T-helper 1 cell treated with Interleukin-12 subunit alpha and Interleukin-12 subunit beta and Interleukin-4 antibody, amounts not matched to agents 30 μg/mL and 1 μg/mL, for 36 hours (primary cell): ENCODE data around the gene MYOM1.
"Not testable (repeated sequence)": the region's sequence is repeated elsewhere in the genome, so short reads cannot be mapped to it uniquely, and the experiment has no call there.

Experiments
- H3K27ac Mint-ChIP-seq: one replicate; pipeline ENCODE4 v1.8.0; 2021; ENCODE audit warnings: mild to moderate bottlenecking, mixed read lengths
- H3K27me3 Mint-ChIP-seq: one replicate; pipeline ENCODE4 v1.8.0; 2021; ENCODE audit warnings: low read depth, mixed read lengths
- H3K36me3 Mint-ChIP-seq: one replicate; pipeline ENCODE4 v1.8.0; 2021; ENCODE audit warnings: low read depth, mixed read lengths
- H3K4me1 Mint-ChIP-seq: one replicate; pipeline ENCODE4 v1.8.0; 2021; ENCODE audit warnings: low read depth, mixed read lengths
- H3K4me3 Mint-ChIP-seq: one replicate; pipeline ENCODE4 v1.8.0; 2021; ENCODE audit warnings: mild to moderate bottlenecking, moderate library complexity, mixed read lengths
- H3K9me3 Mint-ChIP-seq: one replicate; pipeline ENCODE4 v1.8.0; 2021; ENCODE audit warnings: mixed read lengths

MYOM1 gene

GRCh38 chr18:3046216-3046808 is 173.5 kb downstream of the MYOM1 start:
- peak overlapping the region; percentile 71 for H3K27ac Mint-ChIP-seq
- peaks cover 17% of the 10 kb centered on the region for H3K4me1 Mint-ChIP-seq
- no peak overlapping the region for H3K4me3 Mint-ChIP-seq
- no peaks in the 10 kb centered on the region for H3K36me3 Mint-ChIP-seq
- no peaks in the 10 kb centered on the region for H3K27me3 Mint-ChIP-seq
- H3K9me3 Mint-ChIP-seq: no peaks in the 10 kb centered on the region

- Mint-ChIP-seq H3K9me3 (no peaks in the 10 kb centered on the region), H3K27ac (no peak overlapping the region), H3K27me3 (no peaks in the 10 kb centered on the region), H3K36me3 (no peaks in the 10 kb centered on the region), H3K4me1 (peaks cover 17% of the 10 kb centered on the region), H3K4me3 (no peak overlapping the region)
Observed at GRCh38 chr18:3044931-3045698, 174.7 kb downstream of the MYOM1 start.

GRCh38 chr18:3042379-3042778 is 177.4 kb downstream of the MYOM1 start:
- H3K36me3 Mint-ChIP-seq: peaks cover 3% of the 10 kb centered on the region
- no peak overlapping the region for H3K4me3 Mint-ChIP-seq
- no peaks in the 10 kb centered on the region for H3K27me3 Mint-ChIP-seq
- no peak overlapping the region for H3K27ac Mint-ChIP-seq
- H3K4me1 Mint-ChIP-seq: peaks cover 26% of the 10 kb centered on the region
- H3K9me3 Mint-ChIP-seq: no peaks in the 10 kb centered on the region

GRCh38 chr18:3041843-3042242 is 177.9 kb downstream of the MYOM1 start:
- no peak overlapping the region for H3K4me3 Mint-ChIP-seq
- no peaks in the 10 kb centered on the region for H3K9me3 Mint-ChIP-seq
- H3K27ac Mint-ChIP-seq: no peak overlapping the region
- peaks cover 3% of the 10 kb centered on the region for H3K36me3 Mint-ChIP-seq
- H3K4me1 Mint-ChIP-seq: peaks cover 25% of the 10 kb centered on the region
- no peaks in the 10 kb centered on the region for H3K27me3 Mint-ChIP-seq

GRCh38 chr18:3040881-3041280 is 178.9 kb downstream of the MYOM1 start:
- H3K27ac Mint-ChIP-seq: no peak overlapping the region
- no peak overlapping the region for H3K4me3 Mint-ChIP-seq
- H3K9me3 Mint-ChIP-seq: no peaks in the 10 kb centered on the region
- no peaks in the 10 kb centered on the region for H3K27me3 Mint-ChIP-seq
- peaks cover 3% of the 10 kb centered on the region for H3K36me3 Mint-ChIP-seq
- peaks cover 16% of the 10 kb centered on the region for H3K4me1 Mint-ChIP-seq

GRCh38 chr18:3040173-3040572 is 179.6 kb downstream of the MYOM1 start:
- Mint-ChIP-seq H3K27ac (peak overlapping the region; percentile 0), H3K27me3 (no peaks in the 10 kb centered on the region)

GRCh38 chr18:3037423-3037915 is 182.3 kb downstream of the MYOM1 start:
- Mint-ChIP-seq H3K27me3 (no peaks in the 10 kb centered on the region), H3K9me3 (no peaks in the 10 kb centered on the region), H3K4me1 (peaks cover 15% of the 10 kb centered on the region), H3K4me3 (no peak overlapping the region), H3K27ac (peak overlapping the region; percentile 85), H3K36me3 (peaks cover 3% of the 10 kb centered on the region)

More at GRCh38 chr18:3040173-3040572, 179.6 kb downstream of the MYOM1 start:
- peaks cover 3% of the 10 kb centered on the region for H3K36me3 Mint-ChIP-seq
- H3K4me1 Mint-ChIP-seq: peaks cover 15% of the 10 kb centered on the region
- no peaks in the 10 kb centered on the region for H3K9me3 Mint-ChIP-seq
- no peak overlapping the region for H3K4me3 Mint-ChIP-seq

- Mint-ChIP-seq H3K27me3 (no peaks in the 10 kb centered on the region), H3K27ac (no peak overlapping the region), H3K4me1 (peaks cover 17% of the 10 kb centered on the region), H3K36me3 (peaks cover 5% of the 10 kb centered on the region), H3K9me3 (no peaks in the 10 kb centered on the region), H3K4me3 (no peak overlapping the region)
Observed at GRCh38 chr18:3036108-3036507, 183.7 kb downstream of the MYOM1 start.

- Mint-ChIP-seq H3K27ac (no peak overlapping the region), H3K27me3 (no peaks in the 10 kb centered on the region), H3K9me3 (no peaks in the 10 kb centered on the region), H3K4me1 (peaks cover 17% of the 10 kb centered on the region), H3K36me3 (peaks cover 5% of the 10 kb centered on the region), H3K4me3 (no peak overlapping the region)
Observed at GRCh38 chr18:3035635-3036034, 184.1 kb downstream of the MYOM1 start.

- Mint-ChIP-seq H3K4me1 (peaks cover 7% of the 10 kb centered on the region), H3K4me3 (no peak overlapping the region), H3K36me3 (peaks cover 2% of the 10 kb centered on the region), H3K9me3 (no peaks in the 10 kb centered on the region), H3K27me3 (no peaks in the 10 kb centered on the region), H3K27ac (no peak overlapping the region)
Observed at GRCh38 chr18:3032721-3033120, 187.0 kb downstream of the MYOM1 start.

- no peak overlapping the region for H3K4me3 Mint-ChIP-seq
- no peaks in the 10 kb centered on the region for H3K27me3 Mint-ChIP-seq
- H3K36me3 Mint-ChIP-seq: peaks cover 2% of the 10 kb centered on the region
- peaks cover 3% of the 10 kb centered on the region for H3K4me1 Mint-ChIP-seq
- no peak overlapping the region for H3K27ac Mint-ChIP-seq
- H3K9me3 Mint-ChIP-seq: no peaks in the 10 kb centered on the region
Observed at GRCh38 chr18:3029215-3029952, 190.4 kb downstream of the MYOM1 start.

- H3K27ac Mint-ChIP-seq, H3K27me3 Mint-ChIP-seq, H3K4me1 Mint-ChIP-seq, H3K4me3 Mint-ChIP-seq, H3K9me3 Mint-ChIP-seq, H3K36me3 Mint-ChIP-seq: not testable (repeated sequence)
Observed at GRCh38 chr18:3028115-3028514, 191.7 kb downstream of the MYOM1 start.

GRCh38 chr18:3027370-3027891 is 192.3 kb downstream of the MYOM1 start:
- Mint-ChIP-seq H3K27ac (no peak overlapping the region), H3K27me3 (no peaks in the 10 kb centered on the region), H3K36me3 (peaks cover 2% of the 10 kb centered on the region), H3K4me1 (peaks cover 3% of the 10 kb centered on the region), H3K4me3 (no peak overlapping the region), H3K9me3 (peaks cover 4% of the 10 kb centered on the region)

- H3K36me3 Mint-ChIP-seq: no peaks in the 10 kb centered on the region
- H3K9me3 Mint-ChIP-seq: peaks cover 4% of the 10 kb centered on the region
Observed at GRCh38 chr18:3025544-3025943, 194.2 kb downstream of the MYOM1 start.

More at GRCh38 chr18:3025544-3025943, 194.2 kb downstream of the MYOM1 start:
- H3K27ac Mint-ChIP-seq: no peak overlapping the region
- H3K4me3 Mint-ChIP-seq: no peak overlapping the region
- H3K27me3 Mint-ChIP-seq: no peaks in the 10 kb centered on the region
- peaks cover 2% of the 10 kb centered on the region for H3K4me1 Mint-ChIP-seq
